ENCODE results near the gene DBNDD2. TPM values are rescaled to one million over a fixed set of nuclear protein-coding genes. Genes with fewer than 3 reads are reported as not detected.

The DBNDD2 gene
- total and polyA plus RNA-seq, 4 donors: 11.7 to 75.4 (median 57.8) TPM

GRCh38 chr20:45433316-45433715, 25.2 kb downstream of the DBNDD2 start:
- no peaks in the 10 kb centered on the region for H3K27me3 ChIP-seq (ENCODE audit: control insufficient read depth in 3 of 3, insufficient read depth in 3 of 3, low read length in 2 of 3)
- H3K27ac ChIP-seq (ENCODE audit: low read depth in 1 of 2, low read length in 1 of 2): peak overlapping the region in 1 of 2 donors; percentile 49
- no peak overlapping the region for H3K4me3 ChIP-seq
- WGBS, 2 donors: 74 to 84% methylated on average over 3 of the region's 3 CpGs
- DNase-seq: peak; percentile 71 to 87 (median 81)
- no peak overlapping the region for H3K9ac ChIP-seq (ENCODE audit: insufficient read depth in 1 of 2, low read length in 2 of 2)
- H3K9me3 ChIP-seq (ENCODE audit: control insufficient read depth in 4 of 4, insufficient read depth in 3 of 4, low read length in 3 of 4): no peaks in the 10 kb centered on the region
- no peak for TF ChIP-seq CTCF (IDR thresholded peaks at IDR 0.05; ENCODE audit: control extremely low read depth, extremely low read depth)
- no peak for ATAC-seq (ENCODE audit: insufficient read depth, low FRiP score)
- H3K36me3 ChIP-seq (ENCODE audit: control insufficient read depth in 4 of 4, insufficient read depth in 4 of 4, low read length in 4 of 4): no peaks in the 10 kb centered on the region
- peaks cover 0 to 3% (median 0%) of the 10 kb centered on the region in 5 donors for H3K4me1 ChIP-seq (ENCODE audit: control insufficient read depth in 5 of 5, insufficient read depth in 5 of 5, low read length in 5 of 5)

- Histone ChIP-seq H3K27ac (ENCODE audit: low read depth in 1 of 2, low read length in 1 of 2) (no peak overlapping the region), H3K4me3 (no peak overlapping the region), H3K9me3 (ENCODE audit: control insufficient read depth in 4 of 4, insufficient read depth in 3 of 4, low read length in 3 of 4) (no peaks in the 10 kb centered on the region), H3K36me3 (ENCODE audit: control insufficient read depth in 4 of 4, insufficient read depth in 4 of 4, low read length in 4 of 4) (no peaks in the 10 kb centered on the region), H3K4me1 (ENCODE audit: control insufficient read depth in 5 of 5, insufficient read depth in 5 of 5, low read length in 5 of 5) (peaks cover 0 to 3% (median 0%) of the 10 kb centered on the region in 5 donors), H3K27me3 (ENCODE audit: control insufficient read depth in 3 of 3, insufficient read depth in 3 of 3, low read length in 2 of 3) (no peaks in the 10 kb centered on the region), H3K9ac (ENCODE audit: insufficient read depth in 1 of 2, low read length in 2 of 2) (no peak overlapping the region)
- 93 to 94% methylated on average over 4 of the region's 4 CpGs for WGBS, 2 donors
- ATAC-seq (ENCODE audit: insufficient read depth, low FRiP score) (no peak), DNase-seq (no peak)
- no peak for TF ChIP-seq CTCF (IDR thresholded peaks at IDR 0.05; ENCODE audit: control extremely low read depth, extremely low read depth)
These were observed 25.9 kb downstream of the DBNDD2 start for GRCh38 chr20:45433976-45434375.

GRCh38 chr20:45436732-45437485, 28.8 kb downstream of the DBNDD2 start:
- Histone ChIP-seq H3K4me3 (peak overlapping the region; percentile 52), H3K27me3 (ENCODE audit: control insufficient read depth in 3 of 3, insufficient read depth in 3 of 3, low read length in 2 of 3) (no peaks in the 10 kb centered on the region), H3K9me3 (ENCODE audit: control insufficient read depth in 4 of 4, insufficient read depth in 3 of 4, low read length in 3 of 4) (no peaks in the 10 kb centered on the region), H3K4me1 (ENCODE audit: control insufficient read depth in 5 of 5, insufficient read depth in 5 of 5, low read length in 5 of 5) (peaks cover 0 to 7% (median 2%) of the 10 kb centered on the region in 5 donors), H3K36me3 (ENCODE audit: control insufficient read depth in 4 of 4, insufficient read depth in 4 of 4, low read length in 4 of 4) (no peaks in the 10 kb centered on the region), H3K9ac (ENCODE audit: insufficient read depth in 1 of 2, low read length in 2 of 2) (no peak overlapping the region), H3K27ac (ENCODE audit: low read depth in 1 of 2, low read length in 1 of 2) (peak overlapping the region; percentile 57 to 82)
- peak; percentile 98 for TF ChIP-seq CTCF (IDR thresholded peaks at IDR 0.05; ENCODE audit: control extremely low read depth, extremely low read depth)
- 10 to 13% methylated on average over 33 of the region's 33 CpGs for WGBS, 2 donors
- peak; percentile 79 to 84 (median 82) for DNase-seq
- peak; percentile 98 for ATAC-seq (ENCODE audit: insufficient read depth, low FRiP score)
